GM12875 (cell line): ENCODE results near the gene LMBRD1.

Source experiments
- H3K4me3 ChIP-seq: one replicate; pipeline ENCODE4 v1.5.1; 2011; ENCODE audit warnings: low read depth, low read length, control low read depth
- CTCF ChIP-seq: IDR thresholded peaks from 2 replicates; pipeline ENCODE4 v1.5.1; 2011; ENCODE audit warnings: low read depth, mild to moderate bottlenecking, control low read depth, inconsistent platforms, low read length, moderate library complexity, borderline replicate concordance; ENCODE audit not compliant: insufficient read depth

LMBRD1 gene

GRCh38 chr6:69817358-69817757, 20.5 kb upstream of the LMBRD1 start:
- H3K4me3 ChIP-seq = no peak overlapping the region
- no peak for TF ChIP-seq CTCF

- no peak for TF ChIP-seq CTCF
- no peak overlapping the region for H3K4me3 ChIP-seq
Observed at GRCh38 chr6:69816569-69816968, 19.8 kb upstream of the LMBRD1 start.

- TF ChIP-seq CTCF = no peak
- no peak overlapping the region for H3K4me3 ChIP-seq
Observed at GRCh38 chr6:69816026-69816425, 19.2 kb upstream of the LMBRD1 start.

GRCh38 chr6:69813508-69813907, 16.7 kb upstream of the LMBRD1 start:
- no peak for TF ChIP-seq CTCF
- no peak overlapping the region for H3K4me3 ChIP-seq

- TF ChIP-seq CTCF = no peak
- no peak overlapping the region for H3K4me3 ChIP-seq
Observed at GRCh38 chr6:69812746-69813427, 16.1 kb upstream of the LMBRD1 start.

GRCh38 chr6:69802995-69803394, 6.2 kb upstream of the LMBRD1 start:
- no peak overlapping the region for H3K4me3 ChIP-seq
- TF ChIP-seq CTCF = no peak

GRCh38 chr6:69801711-69802110, 4.9 kb upstream of the LMBRD1 start:
- H3K4me3 ChIP-seq = no peak overlapping the region
- TF ChIP-seq CTCF = no peak
